Adipocyte (in vitro differentiated cells): ENCODE results near the gene ZNF121.

Experiments
- DNase-seq: peaks from one replicate; pipeline ENCODE4 v3.0.0-alpha.2; 2015; ENCODE audit warnings: low read depth
- H3K27me3 ChIP-seq: replicated peaks from 2 replicates; pipeline ENCODE4 v1.7.0; 2013; ENCODE audit warnings: mild to moderate bottlenecking, low read length, moderate library complexity; ENCODE audit not compliant: control insufficient read depth, insufficient read depth
- H3K36me3 ChIP-seq: 2 replicates; pipeline ENCODE4 v1.7.0; 2013; ENCODE audit warnings: low read length, mild to moderate bottlenecking, moderate library complexity; ENCODE audit not compliant: control insufficient read depth, insufficient read depth, severe bottlenecking
- H3K4me1 ChIP-seq: 2 replicates; pipeline ENCODE4 v1.7.0; 2013; ENCODE audit warnings: mild to moderate bottlenecking, low read length, moderate library complexity; ENCODE audit not compliant: control insufficient read depth, insufficient read depth
- H3K4me3 ChIP-seq: 2 replicates; pipeline ENCODE4 v1.7.0; 2013; ENCODE audit warnings: mild to moderate bottlenecking, low read length, moderate library complexity
- H3K9ac ChIP-seq: 2 replicates; pipeline ENCODE4 v1.7.0; 2013; ENCODE audit warnings: mild to moderate bottlenecking, low read length, moderate library complexity
- H3K9me3 ChIP-seq: 2 replicates; pipeline ENCODE4 v1.7.0; 2013; ENCODE audit warnings: mild to moderate bottlenecking, low read length, moderate library complexity; ENCODE audit not compliant: control insufficient read depth

The ZNF121 gene

GRCh38 chr19:9584073-9584833, at the start of gene ZNF121:
TSS of gene ZNF121 (minus strand) at chr19:9584504. CDS start at chr19:9568097, 16,407 bp downstream.
- Histone ChIP-seq H3K4me1 (no peaks in the 10 kb centered on the region), H3K9ac (peak within 1 kb of the TSS; percentile 98), H3K36me3 (peaks cover 3% of the 10 kb centered on the region), H3K27me3 (no peaks in the 10 kb centered on the region), H3K4me3 (peak within 1 kb of the TSS; percentile 100), H3K9me3 (no peaks in the 10 kb centered on the region)
- peak; percentile 94 for DNase-seq

- no peak for DNase-seq
- Histone ChIP-seq H3K27me3 (no peaks in the 10 kb centered on the region), H3K9ac (no peak overlapping the region), H3K4me1 (no peaks in the 10 kb centered on the region), H3K4me3 (no peak overlapping the region), H3K9me3 (no peaks in the 10 kb centered on the region), H3K36me3 (peaks cover 7% of the 10 kb centered on the region)
Observed at GRCh38 chr19:9627856-9628255, 43.6 kb upstream of the ZNF121 start.

- DNase-seq = peak; percentile 16
- H3K4me3 ChIP-seq = peak overlapping the region; percentile 23
- peaks cover 19% of the 10 kb centered on the region for H3K36me3 ChIP-seq
- no peaks in the 10 kb centered on the region for H3K9me3 ChIP-seq
- peaks cover 13% of the 10 kb centered on the region for H3K4me1 ChIP-seq
- H3K9ac ChIP-seq = no peak overlapping the region
- H3K27me3 ChIP-seq = no peaks in the 10 kb centered on the region
Observed at GRCh38 chr19:9622531-9622930, 38.2 kb upstream of the ZNF121 start.

GRCh38 chr19:9621156-9622037, 37.1 kb upstream of the ZNF121 start, which contains the start of gene ZNF561:
TSS of gene ZNF561 (minus strand) at chr19:9621232. CDS start at chr19:9619456, 1,776 bp downstream.
- H3K27me3 ChIP-seq = no peaks in the 10 kb centered on the region
- H3K9me3 ChIP-seq = no peaks in the 10 kb centered on the region
- DNase-seq = peak; percentile 95
- H3K36me3 ChIP-seq = peaks cover 30% of the 10 kb centered on the region
- H3K9ac ChIP-seq = peak within 1 kb of the TSS; percentile 90
- H3K4me3 ChIP-seq = peak within 1 kb of the TSS; percentile 88
- peaks cover 13% of the 10 kb centered on the region for H3K4me1 ChIP-seq

GRCh38 chr19:9620842-9621155, 36.5 kb upstream of the ZNF121 start:
- DNase-seq = no peak
- Histone ChIP-seq H3K4me3 (peak overlapping the region; percentile 88), H3K9me3 (no peaks in the 10 kb centered on the region), H3K4me1 (peaks cover 13% of the 10 kb centered on the region), H3K27me3 (no peaks in the 10 kb centered on the region), H3K9ac (peak overlapping the region; percentile 90), H3K36me3 (peaks cover 36% of the 10 kb centered on the region)

GRCh38 chr19:9615844-9616243, 31.5 kb upstream of the ZNF121 start:
- H3K36me3 ChIP-seq = peaks cover 85% of the 10 kb centered on the region
- H3K9ac ChIP-seq = no peak overlapping the region
- peaks cover 7% of the 10 kb centered on the region for H3K4me1 ChIP-seq
- DNase-seq = no peak
- no peaks in the 10 kb centered on the region for H3K27me3 ChIP-seq
- peaks cover 33% of the 10 kb centered on the region for H3K9me3 ChIP-seq
- H3K4me3 ChIP-seq = no peak overlapping the region

GRCh38 chr19:9610484-9611113, 26.3 kb upstream of the ZNF121 start:
- no peak for DNase-seq
- Histone ChIP-seq H3K4me1 (no peaks in the 10 kb centered on the region), H3K9me3 (peaks cover 60% of the 10 kb centered on the region), H3K4me3 (peak overlapping the region; percentile 61), H3K9ac (no peak overlapping the region), H3K36me3 (peaks cover 75% of the 10 kb centered on the region), H3K27me3 (no peaks in the 10 kb centered on the region)

GRCh38 chr19:9608912-9609311, 24.6 kb upstream of the ZNF121 start:
- Histone ChIP-seq H3K4me3 (peak overlapping the region; percentile 44), H3K27me3 (no peaks in the 10 kb centered on the region), H3K36me3 (peaks cover 58% of the 10 kb centered on the region), H3K4me1 (no peaks in the 10 kb centered on the region), H3K9me3 (peaks cover 57% of the 10 kb centered on the region), H3K9ac (no peak overlapping the region)
- no peak for DNase-seq

GRCh38 chr19:9597027-9597426, 12.7 kb upstream of the ZNF121 start:
- no peak overlapping the region for H3K4me3 ChIP-seq
- peaks cover 2% of the 10 kb centered on the region for H3K9me3 ChIP-seq
- peaks cover 8% of the 10 kb centered on the region for H3K27me3 ChIP-seq
- peak; percentile 64 for DNase-seq
- no peaks in the 10 kb centered on the region for H3K36me3 ChIP-seq
- no peak overlapping the region for H3K9ac ChIP-seq
- H3K4me1 ChIP-seq = peaks cover 9% of the 10 kb centered on the region

- no peaks in the 10 kb centered on the region for H3K36me3 ChIP-seq
- peak; percentile 83 for DNase-seq
- H3K27me3 ChIP-seq = peaks cover 7% of the 10 kb centered on the region
- H3K9ac ChIP-seq = no peak overlapping the region
- H3K4me1 ChIP-seq = no peaks in the 10 kb centered on the region
- no peak overlapping the region for H3K4me3 ChIP-seq
- no peaks in the 10 kb centered on the region for H3K9me3 ChIP-seq
Observed at GRCh38 chr19:9586764-9587163, 2.5 kb upstream of the ZNF121 start.
